GM18867 (cell line): ENCODE measurements around the gene LMO1.

ENCODE experiments used
- ATAC-seq: cut with Tn5 transposase; IDR thresholded peaks from one replicate; pipeline ENCODE4 v1.9.1; 2021; ENCODE audit warnings: mild to moderate bottlenecking, moderate library complexity; ENCODE audit not compliant: unreplicated experiment

Gene LMO1

DNA sequence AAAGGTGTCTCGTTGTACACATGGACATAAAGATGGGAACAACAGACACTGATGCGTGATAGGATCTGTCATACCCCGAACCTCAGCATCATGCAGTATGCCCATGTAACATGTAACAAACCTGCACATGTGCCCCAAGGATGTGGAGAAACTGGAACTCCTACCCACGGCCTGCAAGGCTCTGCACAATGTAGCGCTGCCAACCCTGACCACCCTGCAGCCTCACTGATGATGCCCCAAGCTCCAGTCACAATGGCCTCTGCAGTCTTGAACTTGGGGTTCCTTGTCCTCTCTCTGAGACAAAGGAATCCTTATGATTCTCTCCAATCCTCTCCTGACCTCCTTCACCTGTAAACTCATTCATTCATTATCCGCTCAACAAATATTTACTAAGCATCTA is 14.2 kb downstream of the LMO1 start:
- no peak for ATAC-seq

DNA sequence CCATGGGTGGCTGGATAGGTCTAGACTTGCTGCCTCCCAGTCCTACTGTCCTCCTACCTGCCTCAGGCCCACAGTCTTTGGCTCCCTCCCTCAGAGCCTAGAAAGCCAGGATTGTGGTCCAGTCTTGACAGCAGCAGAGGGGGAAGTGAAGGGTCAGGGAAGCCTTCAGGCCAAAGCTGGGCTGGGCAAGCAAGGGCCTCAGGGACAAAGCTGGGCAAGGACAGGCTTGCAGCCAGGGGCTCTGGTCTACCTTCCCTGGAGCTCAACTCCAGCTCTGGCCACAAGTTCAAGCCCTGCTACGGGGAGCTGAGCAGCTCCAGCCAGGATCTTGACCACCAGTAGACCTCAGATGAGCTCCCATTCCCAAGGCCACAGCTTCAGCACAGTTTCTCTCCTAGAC is 14.9 kb downstream of the LMO1 start:
- no peak for ATAC-seq

DNA sequence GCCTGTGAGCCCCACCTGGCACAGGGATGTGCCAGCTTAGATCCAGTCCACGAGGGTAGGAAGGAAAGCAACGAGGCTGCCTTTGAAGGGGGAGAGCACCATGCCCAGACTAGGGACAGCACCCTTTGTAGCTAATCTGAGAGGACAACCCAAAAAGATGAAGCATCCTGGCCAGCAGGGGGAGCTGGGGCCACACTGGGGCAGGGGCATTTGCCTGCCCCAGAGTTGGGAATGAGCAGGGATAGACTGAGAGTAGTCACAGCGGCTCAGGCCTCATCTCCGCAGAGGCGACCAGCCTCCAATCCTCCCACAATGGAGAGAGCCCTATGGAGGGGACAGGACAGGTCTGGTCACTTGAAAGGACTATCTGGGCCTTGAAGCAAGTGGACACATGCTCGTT is 16.4 kb downstream of the LMO1 start:
- ATAC-seq = no peak

DNA sequence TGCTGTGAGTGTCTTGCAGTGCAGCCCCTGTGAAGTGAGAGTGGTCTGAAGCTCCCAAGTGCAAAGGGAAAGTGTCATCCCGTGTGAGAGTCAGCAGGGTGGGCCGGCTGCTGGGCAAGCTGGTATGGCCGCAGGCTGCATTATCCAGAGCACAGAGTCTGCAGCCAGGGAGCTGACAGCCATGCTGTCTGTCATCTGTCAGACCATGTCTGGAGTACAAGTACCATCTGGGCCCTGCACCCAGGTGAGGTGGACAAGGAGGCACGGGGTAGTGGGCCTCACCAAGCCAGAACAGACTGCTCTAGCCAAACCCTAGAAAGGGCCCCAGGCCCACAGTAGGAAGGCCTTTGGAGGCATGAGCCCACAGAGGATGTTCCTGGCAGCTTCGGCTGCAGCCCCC is 20.2 kb downstream of the LMO1 start:
- no peak for ATAC-seq

DNA sequence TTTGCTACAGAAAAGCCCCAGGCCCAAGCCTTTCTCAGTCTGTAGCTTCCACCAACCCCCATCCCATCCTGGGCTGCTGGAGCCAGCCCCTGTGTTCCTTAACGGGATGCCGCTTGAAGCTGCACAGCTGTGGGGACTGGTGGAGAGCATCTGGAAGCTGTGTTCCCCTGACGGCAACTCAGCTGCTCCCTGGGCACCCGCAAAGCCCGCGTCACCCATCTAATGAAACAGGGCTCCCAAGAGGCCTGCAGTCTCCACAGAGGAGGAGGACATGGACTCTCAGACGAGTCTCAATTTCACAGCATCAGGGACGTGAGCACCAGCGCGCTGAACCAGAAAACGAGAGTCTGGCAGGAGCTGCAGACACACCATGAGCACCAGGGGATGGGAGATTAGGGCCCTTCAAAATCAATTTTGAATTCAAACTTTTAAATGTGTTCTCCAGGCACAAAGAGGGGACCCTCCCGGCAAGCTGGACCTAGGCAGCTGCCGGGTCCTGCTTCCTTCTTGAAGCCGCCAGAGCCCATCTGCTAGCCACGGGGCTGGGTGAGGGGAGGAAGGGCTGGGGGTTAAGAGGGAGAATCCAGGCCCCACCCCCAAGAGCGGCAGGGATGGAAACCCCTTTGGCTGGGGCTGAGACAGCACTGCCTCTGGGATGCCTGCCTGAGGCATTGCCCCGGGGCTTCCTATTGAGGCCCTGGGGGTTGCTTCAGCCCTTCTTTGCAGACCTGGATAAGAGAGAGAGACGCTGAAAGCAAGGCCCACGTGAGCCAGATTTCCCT is 21.0 kb downstream of the LMO1 start:
- ATAC-seq = no peak

DNA sequence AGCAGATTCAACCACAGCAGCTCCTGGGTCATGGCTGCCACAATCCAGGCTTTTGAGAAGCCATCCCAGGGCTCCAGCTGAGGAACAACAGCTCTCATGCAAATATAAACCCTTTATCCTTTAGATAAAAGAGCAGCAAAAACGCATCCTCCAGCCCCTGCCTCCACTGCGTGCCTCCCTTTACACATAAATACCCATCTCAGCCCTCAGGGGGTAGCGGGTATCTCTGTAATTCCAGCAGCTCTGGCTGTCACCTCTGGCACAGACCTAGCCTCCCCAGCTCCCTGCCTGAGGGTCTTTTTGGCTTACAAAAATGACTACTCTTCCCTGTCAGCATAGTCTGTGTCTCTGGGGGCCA is 21.6 kb downstream of the LMO1 start:
- no peak for ATAC-seq

DNA sequence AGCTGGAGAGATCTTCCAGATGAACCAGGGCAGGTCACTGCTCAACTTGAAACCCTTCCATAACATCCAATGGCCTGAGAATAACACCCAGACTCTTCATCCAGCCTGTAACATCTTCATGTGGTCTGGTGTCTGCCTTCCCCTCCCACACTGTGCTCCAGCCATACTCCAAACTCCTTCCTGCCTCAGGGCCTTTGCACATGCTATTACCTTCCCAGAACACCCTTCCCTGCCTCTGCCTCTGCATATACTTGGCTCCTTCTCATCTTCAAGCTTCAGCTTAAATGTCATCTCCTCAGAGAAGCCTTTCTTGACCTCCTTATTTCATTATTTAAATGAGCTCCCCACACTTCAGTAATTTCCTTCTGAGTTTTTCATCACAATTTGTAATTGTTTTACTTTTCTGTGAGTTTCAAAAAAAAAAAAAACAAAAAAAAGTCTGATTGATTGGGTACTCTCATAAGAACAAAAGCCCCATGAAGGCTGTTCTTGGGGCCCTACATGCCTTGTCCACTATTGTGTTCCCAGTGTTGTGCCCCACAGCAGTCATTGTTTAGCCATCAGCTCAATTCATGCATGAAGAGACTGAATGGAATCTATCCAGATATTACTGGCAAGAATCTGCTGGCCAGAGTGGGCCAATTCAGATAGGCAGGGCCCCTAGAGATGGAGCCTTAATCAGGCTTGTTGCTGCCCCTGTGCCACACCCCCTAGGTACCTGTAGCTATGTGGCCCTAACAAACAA is 22.1 kb downstream of the LMO1 start:
- ATAC-seq = no peak

DNA sequence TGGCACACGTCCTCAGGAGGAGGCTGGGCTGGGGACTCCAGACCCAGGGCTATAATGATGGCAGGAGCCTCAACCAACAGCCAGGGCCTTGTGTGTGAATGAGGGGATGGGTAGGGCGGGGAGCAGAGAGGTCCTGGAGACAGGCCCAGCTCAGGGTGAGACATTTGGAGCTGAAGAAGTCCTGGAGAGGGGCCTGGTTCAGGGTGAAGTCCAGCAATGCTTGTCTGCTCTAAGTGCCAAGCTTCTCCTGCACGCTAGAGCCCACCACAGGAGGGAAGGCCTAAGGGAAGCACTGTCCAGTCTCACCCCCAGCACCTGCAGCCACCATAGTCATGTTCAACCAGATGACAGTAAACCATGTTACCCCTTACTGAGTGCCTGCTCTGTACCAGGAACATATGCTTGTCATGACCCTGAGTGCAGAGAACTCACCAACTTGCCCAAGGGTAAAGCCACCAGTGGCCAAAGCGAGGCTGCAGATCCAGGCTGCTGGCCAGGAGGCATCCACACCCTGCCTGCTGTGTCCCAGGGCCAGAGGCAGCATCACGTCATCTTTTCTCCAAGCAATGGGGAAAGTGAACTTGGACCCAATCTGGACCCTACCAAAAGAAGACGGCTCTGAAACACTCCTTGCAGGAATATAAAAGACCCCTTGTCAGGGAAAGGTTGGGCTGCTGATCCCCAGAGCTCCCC is 24.0 kb downstream of the LMO1 start:
- ATAC-seq = no peak

DNA sequence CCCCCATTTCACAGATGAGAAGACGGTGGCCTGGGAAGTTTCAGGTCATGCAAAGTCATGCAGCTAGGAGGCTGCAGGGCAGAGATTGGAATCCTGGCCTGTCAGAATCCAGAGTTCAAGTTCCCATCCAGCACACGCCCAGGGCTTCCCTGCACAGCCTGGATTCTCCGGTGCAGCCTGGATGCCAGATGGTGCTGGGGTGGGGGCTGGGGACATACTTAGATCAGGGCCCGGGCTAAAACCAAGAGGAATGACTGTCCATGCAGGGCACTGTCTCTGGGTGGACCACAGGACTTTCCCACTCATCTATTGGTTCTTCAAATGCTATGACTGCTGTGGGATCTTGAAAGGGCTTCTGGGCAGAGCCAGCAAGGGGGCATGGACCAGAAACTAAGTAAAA is 24.6 kb downstream of the LMO1 start:
- no peak for ATAC-seq

DNA sequence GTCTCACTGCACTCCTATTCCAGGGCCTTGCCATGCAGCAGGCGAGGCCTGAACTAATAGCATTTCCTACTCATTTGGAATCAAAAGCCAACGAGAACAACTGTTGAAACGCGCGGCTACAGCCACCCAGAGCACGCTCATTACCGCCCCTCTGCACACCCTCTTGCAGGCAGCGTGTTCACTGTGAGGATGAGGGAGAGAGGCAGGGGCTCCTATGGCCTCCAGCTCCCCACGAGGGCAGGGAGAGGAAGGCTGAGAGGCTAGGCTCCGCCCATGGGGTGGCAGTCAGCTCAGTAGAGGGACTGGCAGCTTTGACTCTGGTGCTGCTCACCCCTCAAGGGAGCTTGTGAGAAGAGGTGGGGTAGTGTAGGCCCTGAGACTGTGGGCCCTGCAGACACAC is 26.2 kb downstream of the LMO1 start:
- ATAC-seq = no peak

DNA sequence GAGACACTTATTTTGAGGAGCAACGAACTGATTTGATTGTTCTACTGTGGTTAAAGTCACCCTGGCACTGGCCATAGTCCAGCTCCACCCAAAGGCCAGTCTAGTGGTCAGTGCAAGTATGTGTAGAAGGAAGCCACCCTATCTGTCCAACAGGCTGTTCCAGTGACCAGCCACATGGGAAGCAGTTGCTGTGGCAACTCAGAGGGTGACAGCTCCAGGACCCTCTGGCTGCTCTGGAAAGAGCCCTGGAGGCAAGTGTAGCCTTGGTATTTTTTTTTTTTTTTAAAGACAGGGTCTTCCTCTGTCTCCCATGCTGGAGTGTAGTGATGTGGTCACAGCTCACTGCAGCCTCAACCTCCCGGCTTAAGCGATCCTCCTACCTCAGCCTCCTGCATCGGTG is 27.8 kb downstream of the LMO1 start:
- no peak for ATAC-seq

DNA sequence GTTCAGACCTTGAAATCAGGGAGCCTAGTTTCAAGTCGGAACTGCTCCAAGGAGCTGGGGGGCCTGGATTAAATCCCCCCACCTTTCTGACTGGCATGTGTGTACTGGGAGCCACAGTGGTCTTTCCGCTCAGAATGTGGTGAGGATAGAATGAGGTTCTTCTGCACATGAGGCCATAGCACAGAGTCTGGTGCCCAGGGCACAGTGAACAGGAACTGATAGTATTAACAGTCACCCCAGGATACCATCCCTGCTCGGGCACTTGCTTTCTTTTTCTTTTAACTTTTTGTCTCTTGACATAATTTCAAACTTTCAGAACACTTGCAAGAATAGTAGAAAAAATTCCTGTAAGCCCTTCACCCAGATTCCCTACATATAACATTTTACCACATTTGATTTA is 28.8 kb downstream of the LMO1 start:
- ATAC-seq = peak; percentile 59

DNA sequence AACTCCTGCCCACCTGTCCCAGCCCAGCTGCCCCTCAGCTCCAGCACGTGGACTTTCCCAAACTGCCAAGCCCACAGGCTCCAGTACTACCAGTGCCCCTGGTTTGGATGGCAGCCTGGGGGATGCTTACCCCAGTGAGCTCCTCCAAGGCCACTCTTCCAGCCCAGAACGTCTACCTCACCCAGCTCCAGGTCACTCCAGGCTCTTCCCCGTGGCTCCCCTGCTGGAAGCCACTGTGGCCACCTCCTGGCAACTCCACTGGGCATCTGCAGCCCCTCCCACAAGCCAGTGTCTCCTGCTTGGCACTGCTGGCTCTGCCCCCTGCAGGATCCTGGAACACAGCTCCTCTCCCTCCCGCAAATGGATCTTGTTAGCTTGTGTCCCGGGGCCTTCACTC is 29.3 kb downstream of the LMO1 start:
- ATAC-seq = no peak

DNA sequence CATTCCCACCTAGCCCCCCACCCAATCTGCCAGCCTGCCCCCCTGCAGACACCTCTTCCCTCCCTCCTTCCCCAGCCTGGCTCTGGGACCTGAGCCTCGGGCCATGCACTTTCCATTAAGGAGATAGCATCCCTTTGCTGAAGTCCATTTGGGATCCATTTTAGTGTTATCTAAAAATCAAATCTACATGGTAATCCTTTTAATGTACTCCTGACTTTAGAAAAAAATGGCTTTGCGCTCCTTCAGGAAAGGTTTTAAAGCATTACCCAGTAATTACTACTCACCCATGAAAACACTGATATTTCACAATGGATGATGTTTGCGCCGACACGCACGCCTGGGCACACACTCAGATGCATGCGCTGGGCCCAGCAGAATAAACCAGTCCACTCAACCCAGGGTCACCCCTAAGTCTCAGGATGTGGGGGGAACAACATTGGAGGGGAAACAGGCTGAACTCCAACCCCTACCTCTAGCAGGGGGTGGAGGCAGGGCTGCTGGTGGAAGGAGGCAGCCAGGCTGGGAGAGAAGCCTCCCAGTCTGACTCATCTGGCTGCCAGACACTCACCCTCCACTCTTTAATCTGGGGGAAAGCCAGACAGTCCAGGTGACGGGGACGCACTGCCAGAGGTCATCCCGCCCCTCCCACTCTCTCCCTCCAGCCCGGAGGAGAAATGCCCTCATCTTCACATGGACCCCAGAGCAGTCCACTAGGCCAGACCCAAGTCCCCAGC is 29.8 kb downstream of the LMO1 start:
- no peak for ATAC-seq

DNA sequence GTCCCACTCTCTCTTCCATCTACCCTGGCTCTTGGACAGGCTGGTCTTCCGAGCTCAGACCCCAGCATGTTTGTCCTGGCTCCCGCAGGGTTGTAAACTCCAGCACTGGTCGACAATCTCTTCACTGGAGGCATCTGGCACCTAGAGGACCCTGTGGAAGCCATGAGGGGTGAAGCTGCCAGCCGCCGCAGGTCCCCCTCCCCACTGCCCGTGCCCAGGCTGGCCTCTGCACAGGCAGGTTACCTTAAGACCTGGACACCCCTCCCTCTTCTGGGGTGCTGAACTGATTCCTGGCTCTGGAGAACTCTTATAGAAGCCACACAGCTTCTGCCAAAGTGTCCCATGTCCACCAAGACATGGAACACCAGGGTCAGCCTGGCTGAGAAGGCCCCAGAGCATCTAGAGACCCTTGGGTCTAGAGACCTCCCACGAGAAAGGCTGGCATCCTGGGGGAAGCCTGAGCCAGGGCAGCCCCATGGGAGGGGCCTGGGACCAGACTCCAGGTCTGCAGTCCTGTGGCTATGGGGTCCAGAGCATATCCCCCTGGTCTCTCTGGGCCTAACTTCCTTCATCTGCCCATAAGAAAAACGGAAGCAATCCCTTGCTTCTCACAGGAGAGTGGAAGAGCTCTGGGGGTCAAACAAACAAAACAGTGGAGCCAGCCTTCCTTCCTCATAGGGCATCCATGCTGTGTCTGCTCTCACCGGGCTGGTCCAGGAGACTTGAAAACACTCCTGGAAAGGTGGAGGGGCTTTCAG is 30.6 kb downstream of the LMO1 start:
- ATAC-seq = no peak

DNA sequence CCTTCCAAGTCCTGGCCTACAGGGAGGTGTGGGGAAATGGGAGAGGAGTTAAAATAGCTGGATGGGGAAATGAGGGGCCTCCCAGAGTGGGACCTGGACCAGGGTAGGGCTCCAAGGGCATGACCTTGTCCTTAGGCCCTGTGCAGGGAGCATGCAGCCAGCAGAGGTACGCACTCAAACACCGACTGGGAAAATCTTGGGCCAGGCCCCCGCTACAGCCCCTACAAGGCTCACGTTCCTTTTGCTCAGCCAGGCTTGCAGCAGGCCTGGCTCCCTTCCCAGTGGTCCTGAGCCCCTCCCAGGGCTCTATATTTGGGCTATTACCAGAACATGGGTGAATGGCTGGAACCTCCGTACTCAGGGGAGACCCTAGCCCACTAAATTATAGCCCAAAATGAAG is 31.3 kb downstream of the LMO1 start:
- ATAC-seq = no peak

DNA sequence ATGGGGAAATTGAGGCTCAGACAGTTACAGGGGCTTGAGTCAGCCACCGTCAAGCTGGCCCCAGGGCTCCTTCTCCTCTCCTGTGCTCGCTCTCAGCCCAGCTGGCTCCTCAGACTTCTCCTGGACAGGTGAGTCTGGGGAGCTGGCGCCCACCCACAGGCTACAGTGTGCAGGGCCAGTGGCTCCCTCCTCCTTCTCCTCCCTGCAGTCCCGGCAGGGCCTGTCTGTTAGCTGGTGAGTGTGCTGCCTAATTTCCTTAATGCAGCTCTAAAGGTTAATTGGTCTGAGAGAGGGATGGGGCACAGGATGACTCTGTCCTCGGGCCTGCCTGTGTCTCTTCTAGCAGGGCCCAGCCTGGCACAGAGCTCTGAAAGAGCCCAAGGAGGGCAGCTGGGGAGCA is 31.7 kb downstream of the LMO1 start:
- ATAC-seq = no peak

DNA sequence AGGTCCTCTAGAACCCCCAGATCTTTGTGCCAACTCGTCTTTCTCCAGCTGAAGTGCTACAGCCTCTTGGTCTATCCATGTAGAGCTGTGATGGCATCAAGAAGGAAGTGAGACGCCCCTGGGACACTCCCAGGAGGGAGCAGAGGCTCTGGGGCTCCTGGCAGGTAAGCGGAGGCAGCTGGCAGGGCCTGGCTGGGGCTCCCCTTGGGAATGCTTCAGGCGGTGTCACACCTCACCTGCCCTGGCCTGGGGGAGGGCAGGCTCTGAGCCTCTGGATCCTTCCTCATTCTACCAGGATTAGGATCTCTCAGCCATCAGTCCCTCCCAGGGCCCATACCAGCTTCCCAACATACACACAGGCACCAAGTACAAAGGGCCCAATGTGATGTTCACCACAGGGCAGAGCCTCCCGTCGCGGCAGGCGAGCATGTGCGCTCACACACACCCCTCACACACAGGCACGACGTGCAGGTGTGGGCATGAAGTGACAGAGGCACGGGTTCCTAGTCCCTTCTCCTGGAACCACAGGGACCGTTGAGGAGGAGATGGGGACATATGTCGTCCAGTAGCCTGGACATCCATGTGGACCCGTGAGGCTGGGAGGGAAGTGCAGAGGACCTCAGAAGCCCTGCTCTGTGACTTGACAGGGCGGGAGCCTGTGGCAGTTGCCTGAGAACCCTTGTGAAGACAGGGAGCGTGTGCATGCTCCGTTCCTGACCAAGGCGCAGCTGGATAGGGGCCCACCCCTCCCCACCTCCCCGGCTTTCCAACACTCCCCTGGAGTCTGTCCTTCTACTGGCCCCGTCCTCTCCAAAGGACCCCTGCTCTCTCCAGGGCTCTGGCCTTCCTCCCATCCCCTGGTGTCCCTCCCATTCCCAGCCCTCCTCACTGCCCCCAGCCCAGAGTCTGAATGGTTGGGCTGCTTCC is 32.5 kb downstream of the LMO1 start:
- no peak for ATAC-seq

DNA sequence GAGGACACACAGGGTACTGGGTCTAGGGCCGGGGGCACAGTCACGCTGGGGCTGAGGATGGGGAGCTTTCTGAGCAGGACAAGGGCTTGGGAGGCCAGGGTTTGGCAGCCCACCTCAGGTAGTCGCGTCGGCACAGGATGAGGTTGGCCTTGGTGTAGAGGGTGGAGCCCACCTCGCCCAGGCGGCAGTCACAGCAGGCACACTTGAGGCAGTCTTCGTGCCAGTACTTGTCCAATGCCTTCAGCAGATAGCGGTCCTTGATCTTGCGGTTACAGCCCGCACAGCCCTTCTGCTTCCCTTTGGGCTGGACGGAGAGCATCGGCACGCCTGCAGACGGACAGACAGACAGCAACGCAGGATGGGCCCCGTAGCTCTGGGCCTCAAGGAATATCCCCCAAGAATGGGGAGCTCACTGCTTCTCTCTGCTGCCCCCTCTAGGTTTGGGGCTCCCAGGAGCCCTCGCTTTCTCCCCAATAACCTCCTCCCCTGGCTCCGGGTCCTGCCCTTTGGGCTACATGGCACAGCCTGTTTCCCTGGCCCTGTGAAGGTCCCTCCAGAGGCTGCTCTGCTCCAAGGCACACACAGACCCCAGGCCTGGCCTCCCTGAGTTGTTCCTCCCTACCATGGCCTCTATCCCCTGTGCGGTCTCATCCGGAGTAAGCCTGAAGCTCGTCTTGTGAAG is 33.4 kb downstream of the LMO1 start:
- no peak for ATAC-seq
